SK-N-SH treated with all-trans-retinoic acid at 6 μM for 48 hours (cell line): ENCODE data around the gene PGC.

Experiments
- ATAC-seq: fragments of 200-7000 bp; cut with Tn5 transposase; 3 replicates; pipeline ENCODE4 v1.9.1; 2020; ENCODE audit warnings: mild to moderate bottlenecking, moderate library complexity
- ARNTL ChIP-seq: fragments of 450-650 bp; formaldehyde crosslinking; IDR thresholded peaks from 2 replicates; pipeline ENCODE4 v1.5.0; 2020; ENCODE audit warnings: low read depth, mild to moderate bottlenecking, moderate library complexity, borderline replicate concordance
- BACH2 ChIP-seq: fragments of 250-450 bp; sonication (Bioruptor Pico); IDR thresholded peaks from 2 replicates; pipeline ENCODE4 v1.9.0; 2021; ENCODE audit warnings: mild to moderate bottlenecking, borderline replicate concordance
- CSDC2 ChIP-seq: fragments of 250-450 bp; sonication (Bioruptor Pico); IDR thresholded peaks from 2 replicates; pipeline ENCODE4 v1.5.0; 2020; ENCODE audit warnings: mild to moderate bottlenecking, moderate library complexity
- ESRRG ChIP-seq: fragments of 250-450 bp; sonication (Bioruptor Pico); IDR thresholded peaks from 2 replicates; pipeline ENCODE4 v1.6.1; 2021; ENCODE audit warnings: mild to moderate bottlenecking
- GLIS3 ChIP-seq: fragments of 250-450 bp; sonication (Bioruptor Pico); IDR thresholded peaks from 2 replicates; pipeline ENCODE4 v1.5.0; 2020; ENCODE audit warnings: mild to moderate bottlenecking, moderate library complexity
- ISL1 ChIP-seq: fragments of 250-450 bp; sonication (Bioruptor Pico); IDR thresholded peaks from 2 replicates; pipeline ENCODE4 v2.1.2; 2022; ENCODE audit warnings: mild to moderate bottlenecking, moderate library complexity
- OSR1 ChIP-seq: fragments of 250-450 bp; sonication (Bioruptor Pico); IDR thresholded peaks from 2 replicates; pipeline ENCODE4 v1.8.0; 2022; ENCODE audit warnings: moderate library complexity, mild to moderate bottlenecking, inconsistent platforms
- PPARA ChIP-seq: fragments of 250-450 bp; sonication (Bioruptor Pico); IDR thresholded peaks from 2 replicates; pipeline ENCODE4 v1.5.0; 2020; ENCODE audit warnings: mild to moderate bottlenecking, borderline replicate concordance
- RARB ChIP-seq: fragments of 250-450 bp; sonication (Bioruptor Pico); IDR thresholded peaks from 2 replicates; pipeline ENCODE4 v1.8.0; 2021; ENCODE audit warnings: mild to moderate bottlenecking, moderate library complexity
- SNAI2 ChIP-seq: fragments of 250-450 bp; sonication (Bioruptor Pico); IDR thresholded peaks from 2 replicates; pipeline ENCODE4 v1.5.0; 2020; ENCODE audit warnings: mild to moderate bottlenecking, moderate library complexity
- TCF4 ChIP-seq: fragments of 250-450 bp; sonication (Bioruptor Pico); IDR thresholded peaks from 2 replicates; pipeline ENCODE4 v1.8.0; 2021; ENCODE audit warnings: mild to moderate bottlenecking, moderate library complexity, borderline replicate concordance
- TOX ChIP-seq: fragments of 250-450 bp; sonication (Bioruptor Pico); IDR thresholded peaks from 2 replicates; pipeline ENCODE4 v1.8.0; 2021; ENCODE audit warnings: mild to moderate bottlenecking, moderate library complexity, borderline replicate concordance
- ZC3H10 ChIP-seq: fragments of 250-450 bp; sonication (Bioruptor Pico); IDR thresholded peaks from 2 replicates; pipeline ENCODE4 v1.5.1; 2021; ENCODE audit warnings: mild to moderate bottlenecking, moderate library complexity
- ZFP3 ChIP-seq: fragments of 250-450 bp; sonication (Bioruptor Pico); IDR thresholded peaks from 2 replicates; pipeline ENCODE4 v1.5.0; 2020; ENCODE audit warnings: mild to moderate bottlenecking, moderate library complexity
- ZFP30 ChIP-seq: fragments of 450-650 bp; formaldehyde crosslinking; IDR thresholded peaks from 2 replicates; pipeline ENCODE4 v1.5.0; 2022; ENCODE audit warnings: mild to moderate bottlenecking, moderate library complexity
- ZNF565 ChIP-seq: fragments of 450-650 bp; formaldehyde crosslinking; conservative IDR thresholded peaks from 2 replicates; pipeline ENCODE4 v1.5.0; 2020; ENCODE audit warnings: low read depth, mild to moderate bottlenecking, moderate library complexity
- ZNF70 ChIP-seq: fragments of 450-650 bp; formaldehyde crosslinking; IDR thresholded peaks from 2 replicates; pipeline ENCODE4 v1.5.0; 2020; ENCODE audit warnings: mild to moderate bottlenecking, moderate library complexity
- ZNF8 ChIP-seq: fragments of 450-650 bp; formaldehyde crosslinking; IDR thresholded peaks from 2 replicates; pipeline ENCODE4 v1.5.0; 2020; ENCODE audit warnings: mild to moderate bottlenecking, moderate library complexity
- TF ChIP-seq, protein P1 (sequence below): fragments of 250-450 bp; sonication (Bioruptor Pico); IDR thresholded peaks from 2 replicates; pipeline ENCODE4 v1.5.1; 2020; ENCODE audit warnings: low read depth, mild to moderate bottlenecking, moderate library complexity
- TF ChIP-seq, protein P2 (sequence below): fragments of 250-450 bp; sonication (Bioruptor Pico); IDR thresholded peaks from 2 replicates; pipeline ENCODE4 v1.8.0; 2020; ENCODE audit warnings: mild to moderate bottlenecking, moderate library complexity, borderline replicate concordance
- TF ChIP-seq, protein P3 (sequence below): fragments of 250-450 bp; sonication (Bioruptor Pico); IDR thresholded peaks from 2 replicates; pipeline ENCODE4 v1.5.0; 2020; ENCODE audit warnings: mild to moderate bottlenecking, moderate library complexity
- TF ChIP-seq, protein P4 (sequence below): fragments of 250-450 bp; sonication (Bioruptor Pico); IDR thresholded peaks from 2 replicates; pipeline ENCODE4 v1.5.1; 2021; ENCODE audit warnings: mild to moderate bottlenecking, moderate library complexity

PGC gene

DNA sequence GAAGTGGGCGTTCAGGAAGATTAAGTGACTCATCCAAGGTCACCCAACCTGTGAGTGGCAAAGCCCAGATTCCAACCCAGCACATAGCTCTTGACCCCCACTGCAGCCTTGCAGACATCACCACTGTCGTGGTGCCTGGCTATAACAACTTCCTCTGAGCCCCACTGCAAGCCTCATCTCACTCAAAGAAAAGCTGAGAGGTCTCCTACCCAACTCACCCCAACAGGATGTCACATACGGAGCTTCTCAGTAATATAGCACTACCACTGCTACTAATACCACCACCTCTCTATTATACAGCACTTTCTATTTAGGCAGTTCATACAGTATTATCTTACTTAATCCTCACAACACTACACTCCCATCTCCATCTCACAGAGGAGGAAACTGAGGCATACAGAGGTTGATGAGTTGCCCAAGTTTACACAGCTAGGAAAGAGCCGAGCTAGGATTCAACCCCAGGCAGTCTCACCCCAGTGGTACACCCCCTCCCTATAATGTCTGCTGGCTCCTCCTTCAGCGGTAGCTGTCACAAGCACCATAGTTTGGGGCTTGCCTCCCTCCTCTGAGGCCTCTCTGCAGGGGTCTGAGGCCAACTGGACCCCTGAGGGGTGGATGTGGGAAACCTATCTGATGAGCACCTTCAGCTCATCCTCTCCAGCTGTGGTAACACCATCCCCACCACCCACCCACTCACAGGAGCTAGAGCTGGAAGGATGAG lies 31.2 kb downstream of the PGC start:
- ATAC-seq, result no peak
- no peak for TF ChIP-seq BACH2 (CRISPR knock-in tag)
- TF ChIP-seq PPARA (CRISPR knock-in tag), result no peak
- TF ChIP-seq GLIS3, result no peak
- TF ChIP-seq, protein P1, sequence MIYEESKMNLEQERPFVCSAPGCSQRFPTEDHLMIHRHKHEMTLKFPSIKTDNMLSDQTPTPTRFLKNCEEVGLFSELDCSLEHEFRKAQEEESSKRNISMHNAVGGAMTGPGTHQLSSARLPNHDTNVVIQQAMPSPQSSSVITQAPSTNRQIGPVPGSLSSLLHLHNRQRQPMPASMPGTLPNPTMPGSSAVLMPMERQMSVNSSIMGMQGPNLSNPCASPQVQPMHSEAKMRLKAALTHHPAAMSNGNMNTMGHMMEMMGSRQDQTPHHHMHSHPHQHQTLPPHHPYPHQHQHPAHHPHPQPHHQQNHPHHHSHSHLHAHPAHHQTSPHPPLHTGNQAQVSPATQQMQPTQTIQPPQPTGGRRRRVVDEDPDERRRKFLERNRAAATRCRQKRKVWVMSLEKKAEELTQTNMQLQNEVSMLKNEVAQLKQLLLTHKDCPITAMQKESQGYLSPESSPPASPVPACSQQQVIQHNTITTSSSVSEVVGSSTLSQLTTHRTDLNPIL (CRISPR knock-in tag), result no peak
- no peak for TF ChIP-seq ESRRG (CRISPR knock-in tag)
- TF ChIP-seq TOX (CRISPR knock-in tag), result no peak
- no peak for TF ChIP-seq ZNF8 (CRISPR knock-in tag)
- TF ChIP-seq SNAI2 (CRISPR knock-in tag), result no peak
- TF ChIP-seq RARB (CRISPR knock-in tag), result no peak
- no peak for TF ChIP-seq ISL1
- no peak for TF ChIP-seq CSDC2

DNA sequence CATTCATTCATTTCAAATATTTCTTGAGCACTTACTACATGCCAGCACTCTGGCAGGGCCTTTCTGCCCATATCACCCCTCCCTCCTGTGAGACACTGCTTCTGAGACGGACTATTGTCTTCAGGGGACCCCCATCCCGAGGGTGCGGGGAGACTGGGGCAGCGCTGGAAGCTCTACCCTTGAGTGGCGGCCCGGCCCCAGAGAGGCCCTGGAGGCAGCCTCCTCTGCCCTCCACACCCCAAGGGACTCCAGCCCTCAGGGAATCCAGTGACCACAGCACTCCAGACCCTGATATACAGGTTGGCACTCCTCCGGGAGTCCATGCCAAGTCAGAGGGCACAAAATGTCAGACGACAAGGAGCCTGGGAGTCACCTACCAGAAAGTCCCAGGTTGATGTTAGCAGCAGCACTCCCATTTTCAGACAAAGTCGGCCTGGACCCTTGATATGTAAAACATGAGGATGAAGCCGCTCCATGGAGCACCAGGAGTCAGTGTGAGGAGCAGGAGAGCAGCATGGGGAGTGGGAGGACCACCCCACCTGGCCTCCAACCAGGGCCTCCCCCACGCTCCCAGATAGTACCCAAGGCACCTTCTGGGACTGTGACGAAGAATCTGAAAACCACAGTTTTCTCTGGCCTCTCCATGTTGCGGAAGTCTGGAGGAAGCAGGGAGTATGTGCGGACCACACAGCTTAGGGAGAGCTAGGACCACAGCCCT lies 32.5 kb downstream of the PGC start:
- TF ChIP-seq, protein P2, sequence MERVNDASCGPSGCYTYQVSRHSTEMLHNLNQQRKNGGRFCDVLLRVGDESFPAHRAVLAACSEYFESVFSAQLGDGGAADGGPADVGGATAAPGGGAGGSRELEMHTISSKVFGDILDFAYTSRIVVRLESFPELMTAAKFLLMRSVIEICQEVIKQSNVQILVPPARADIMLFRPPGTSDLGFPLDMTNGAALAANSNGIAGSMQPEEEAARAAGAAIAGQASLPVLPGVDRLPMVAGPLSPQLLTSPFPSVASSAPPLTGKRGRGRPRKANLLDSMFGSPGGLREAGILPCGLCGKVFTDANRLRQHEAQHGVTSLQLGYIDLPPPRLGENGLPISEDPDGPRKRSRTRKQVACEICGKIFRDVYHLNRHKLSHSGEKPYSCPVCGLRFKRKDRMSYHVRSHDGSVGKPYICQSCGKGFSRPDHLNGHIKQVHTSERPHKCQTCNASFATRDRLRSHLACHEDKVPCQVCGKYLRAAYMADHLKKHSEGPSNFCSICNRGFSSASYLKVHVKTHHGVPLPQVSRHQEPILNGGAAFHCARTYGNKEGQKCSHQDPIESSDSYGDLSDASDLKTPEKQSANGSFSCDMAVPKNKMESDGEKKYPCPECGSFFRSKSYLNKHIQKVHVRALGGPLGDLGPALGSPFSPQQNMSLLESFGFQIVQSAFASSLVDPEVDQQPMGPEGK, result no peak
- TF ChIP-seq GLIS3 (no peak), TOX (CRISPR knock-in tag) (no peak), OSR1 (CRISPR knock-in tag) (no peak)
- TF ChIP-seq, protein P3, sequence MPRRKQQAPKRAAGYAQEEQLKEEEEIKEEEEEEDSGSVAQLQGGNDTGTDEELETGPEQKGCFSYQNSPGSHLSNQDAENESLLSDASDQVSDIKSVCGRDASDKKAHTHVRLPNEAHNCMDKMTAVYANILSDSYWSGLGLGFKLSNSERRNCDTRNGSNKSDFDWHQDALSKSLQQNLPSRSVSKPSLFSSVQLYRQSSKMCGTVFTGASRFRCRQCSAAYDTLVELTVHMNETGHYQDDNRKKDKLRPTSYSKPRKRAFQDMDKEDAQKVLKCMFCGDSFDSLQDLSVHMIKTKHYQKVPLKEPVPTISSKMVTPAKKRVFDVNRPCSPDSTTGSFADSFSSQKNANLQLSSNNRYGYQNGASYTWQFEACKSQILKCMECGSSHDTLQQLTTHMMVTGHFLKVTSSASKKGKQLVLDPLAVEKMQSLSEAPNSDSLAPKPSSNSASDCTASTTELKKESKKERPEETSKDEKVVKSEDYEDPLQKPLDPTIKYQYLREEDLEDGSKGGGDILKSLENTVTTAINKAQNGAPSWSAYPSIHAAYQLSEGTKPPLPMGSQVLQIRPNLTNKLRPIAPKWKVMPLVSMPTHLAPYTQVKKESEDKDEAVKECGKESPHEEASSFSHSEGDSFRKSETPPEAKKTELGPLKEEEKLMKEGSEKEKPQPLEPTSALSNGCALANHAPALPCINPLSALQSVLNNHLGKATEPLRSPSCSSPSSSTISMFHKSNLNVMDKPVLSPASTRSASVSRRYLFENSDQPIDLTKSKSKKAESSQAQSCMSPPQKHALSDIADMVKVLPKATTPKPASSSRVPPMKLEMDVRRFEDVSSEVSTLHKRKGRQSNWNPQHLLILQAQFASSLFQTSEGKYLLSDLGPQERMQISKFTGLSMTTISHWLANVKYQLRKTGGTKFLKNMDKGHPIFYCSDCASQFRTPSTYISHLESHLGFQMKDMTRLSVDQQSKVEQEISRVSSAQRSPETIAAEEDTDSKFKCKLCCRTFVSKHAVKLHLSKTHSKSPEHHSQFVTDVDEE (CRISPR knock-in tag), result no peak
- no peak for ATAC-seq

DNA sequence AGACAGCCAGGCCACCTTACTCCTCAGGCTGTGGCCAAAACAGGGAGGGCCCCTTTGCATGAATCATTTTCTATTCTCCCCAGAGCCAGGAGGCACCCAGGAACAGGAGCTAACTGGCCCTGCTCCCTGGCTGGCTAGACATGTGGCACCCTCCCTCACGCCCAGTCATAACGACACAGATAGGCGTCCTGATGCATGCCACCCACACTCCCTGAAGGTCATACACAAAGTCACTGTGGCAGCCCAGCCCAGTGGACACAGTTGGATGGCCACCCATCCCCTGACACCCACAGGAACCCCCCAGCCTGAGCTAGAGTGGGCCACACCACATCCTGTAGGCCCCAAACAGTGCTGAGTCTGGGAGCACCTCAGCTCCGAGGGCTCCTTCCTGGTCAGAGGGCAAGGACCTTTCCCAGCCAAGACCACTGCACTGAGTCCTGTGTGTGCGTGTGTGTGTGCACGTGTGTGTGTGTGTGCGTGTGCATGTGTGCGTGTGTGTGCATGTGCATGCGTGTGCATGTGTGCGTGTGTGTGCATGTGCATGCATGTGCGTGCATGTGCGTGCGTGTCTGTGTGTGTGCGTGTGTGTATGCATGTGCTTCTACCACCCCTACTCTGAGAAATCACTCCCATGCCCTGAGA lies 33.4 kb downstream of the PGC start:
- peak; percentile 59 for ATAC-seq
- TF ChIP-seq TCF4, result no peak
- no peak for TF ChIP-seq ZNF565 (CRISPR knock-in tag)
- no peak for TF ChIP-seq TOX (CRISPR knock-in tag)
- no peak for TF ChIP-seq RARB (CRISPR knock-in tag)

DNA sequence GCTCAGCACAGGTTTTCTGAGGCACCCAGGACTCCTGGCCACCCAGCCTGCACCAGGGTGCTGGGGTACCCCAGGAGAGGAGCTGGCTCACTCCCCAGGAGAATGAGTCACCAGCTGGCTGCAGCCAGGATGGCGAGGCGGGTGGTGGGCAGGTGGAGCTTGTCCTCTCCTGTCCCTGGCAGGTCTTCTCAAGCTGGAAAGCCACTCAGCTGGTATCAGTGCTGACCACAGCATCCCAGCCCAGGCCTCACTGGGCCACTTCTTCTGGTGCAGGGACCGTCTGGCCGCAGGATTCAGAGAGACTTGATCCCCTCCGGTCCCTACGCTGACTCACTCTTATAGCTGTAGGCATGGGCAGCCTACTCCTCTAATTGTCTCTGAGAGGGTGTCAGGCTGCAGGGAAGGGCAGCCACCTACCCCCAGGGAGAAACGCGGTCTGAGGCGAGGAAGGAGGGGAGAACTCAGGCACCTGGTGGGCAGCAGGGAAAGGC lies 34.0 kb downstream of the PGC start:
- ATAC-seq, result peak; percentile 85
- TF ChIP-seq RARB (CRISPR knock-in tag), result no peak
- TF ChIP-seq ZFP3, result no peak
- TF ChIP-seq ZFP30 (CRISPR knock-in tag), result no peak
- TF ChIP-seq, protein P3 (CRISPR knock-in tag), result no peak
- no peak for TF ChIP-seq BACH2 (CRISPR knock-in tag)
- TF ChIP-seq, protein P4, sequence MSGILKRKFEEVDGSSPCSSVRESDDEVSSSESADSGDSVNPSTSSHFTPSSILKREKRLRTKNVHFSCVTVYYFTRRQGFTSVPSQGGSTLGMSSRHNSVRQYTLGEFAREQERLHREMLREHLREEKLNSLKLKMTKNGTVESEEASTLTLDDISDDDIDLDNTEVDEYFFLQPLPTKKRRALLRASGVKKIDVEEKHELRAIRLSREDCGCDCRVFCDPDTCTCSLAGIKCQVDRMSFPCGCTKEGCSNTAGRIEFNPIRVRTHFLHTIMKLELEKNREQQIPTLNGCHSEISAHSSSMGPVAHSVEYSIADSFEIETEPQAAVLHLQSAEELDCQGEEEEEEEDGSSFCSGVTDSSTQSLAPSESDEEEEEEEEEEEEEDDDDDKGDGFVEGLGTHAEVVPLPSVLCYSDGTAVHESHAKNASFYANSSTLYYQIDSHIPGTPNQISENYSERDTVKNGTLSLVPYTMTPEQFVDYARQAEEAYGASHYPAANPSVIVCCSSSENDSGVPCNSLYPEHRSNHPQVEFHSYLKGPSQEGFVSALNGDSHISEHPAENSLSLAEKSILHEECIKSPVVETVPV (CRISPR knock-in tag), result no peak
- TF ChIP-seq ZNF8 (CRISPR knock-in tag), result no peak
- no peak for TF ChIP-seq PPARA (CRISPR knock-in tag)
- no peak for TF ChIP-seq ZNF70 (CRISPR knock-in tag)
- no peak for TF ChIP-seq ZNF565 (CRISPR knock-in tag)
- no peak for TF ChIP-seq GLIS3
- TF ChIP-seq ARNTL (CRISPR knock-in tag), result no peak
- no peak for TF ChIP-seq SNAI2 (CRISPR knock-in tag)
- no peak for TF ChIP-seq ZC3H10 (CRISPR knock-in tag)
